GM19193 (cell line): ENCODE results near the gene CLEC9A.

Experiments used
- POLR2A ChIP-seq: IDR thresholded peaks from 4 replicates; pipeline ENCODE4 v1.6.1; 2011; ENCODE audit not compliant: insufficient read depth, insufficient read length; ENCODE audit errors: extremely low read depth

The CLEC9A gene

GRCh38 chr12:10030446-10030845, at the start of gene CLEC9A:
Gene CLEC9A, plus strand, starts transcription at chr12:10030682. Its CDS starts 22,006 bp downstream, at chr12:10052688.
- no peak for TF ChIP-seq POLR2A

GRCh38 chr12:9991876-9992275, 38.6 kb upstream of the CLEC9A start:
- no peak for TF ChIP-seq POLR2A

- no peak for TF ChIP-seq POLR2A
These were observed 38.2 kb upstream of the CLEC9A start for GRCh38 chr12:9992296-9992695.

GRCh38 chr12:9999016-9999415, 31.5 kb upstream of the CLEC9A start, which contains the start of gene CLEC1B:
Gene CLEC1B, minus strand, starts transcription at chr12:9999121. Its CDS starts 21 bp downstream, at chr12:9999100.
- no peak for TF ChIP-seq POLR2A

- no peak for TF ChIP-seq POLR2A
These were observed 29.2 kb upstream of the CLEC9A start for GRCh38 chr12:10001171-10001776.

- no peak for TF ChIP-seq POLR2A
These were observed 17.7 kb upstream of the CLEC9A start for GRCh38 chr12:10012630-10013330.

- TF ChIP-seq POLR2A: no peak
These were observed 15.0 kb upstream of the CLEC9A start for GRCh38 chr12:10015450-10015849.

GRCh38 chr12:10016881-10017280, 13.6 kb upstream of the CLEC9A start:
- TF ChIP-seq POLR2A: no peak

GRCh38 chr12:10018386-10018785, 12.1 kb upstream of the CLEC9A start:
- TF ChIP-seq POLR2A: no peak

GRCh38 chr12:10021342-10021741, 9.1 kb upstream of the CLEC9A start:
- TF ChIP-seq POLR2A: no peak

- TF ChIP-seq POLR2A: no peak
These were observed 5.2 kb upstream of the CLEC9A start for GRCh38 chr12:10025236-10025635.

- TF ChIP-seq POLR2A: no peak
These were observed 3.2 kb upstream of the CLEC9A start for GRCh38 chr12:10027311-10027710.

- no peak for TF ChIP-seq POLR2A
These were observed 2.8 kb upstream of the CLEC9A start for GRCh38 chr12:10027721-10028120.

GRCh38 chr12:10031321-10031720, 839 bp downstream of the CLEC9A start:
- TF ChIP-seq POLR2A: no peak

GRCh38 chr12:10031771-10032175, 1.3 kb downstream of the CLEC9A start:
- TF ChIP-seq POLR2A: no peak
